Measurements from ENCODE around the gene PDC. TPM values are rescaled to one million over a fixed set of nuclear protein-coding genes. Genes with fewer than 3 reads are reported as not detected.
"Not testable (repeated sequence)": the region's sequence is repeated elsewhere in the genome, so short reads cannot be mapped to it uniquely, and the experiment has no call there.

PDC gene
- total RNA-seq, 1 donor from 2014 or later, result not detected

- no peak for DNase-seq (ENCODE audit: low read depth)
- TF ChIP-seq, protein P1, sequence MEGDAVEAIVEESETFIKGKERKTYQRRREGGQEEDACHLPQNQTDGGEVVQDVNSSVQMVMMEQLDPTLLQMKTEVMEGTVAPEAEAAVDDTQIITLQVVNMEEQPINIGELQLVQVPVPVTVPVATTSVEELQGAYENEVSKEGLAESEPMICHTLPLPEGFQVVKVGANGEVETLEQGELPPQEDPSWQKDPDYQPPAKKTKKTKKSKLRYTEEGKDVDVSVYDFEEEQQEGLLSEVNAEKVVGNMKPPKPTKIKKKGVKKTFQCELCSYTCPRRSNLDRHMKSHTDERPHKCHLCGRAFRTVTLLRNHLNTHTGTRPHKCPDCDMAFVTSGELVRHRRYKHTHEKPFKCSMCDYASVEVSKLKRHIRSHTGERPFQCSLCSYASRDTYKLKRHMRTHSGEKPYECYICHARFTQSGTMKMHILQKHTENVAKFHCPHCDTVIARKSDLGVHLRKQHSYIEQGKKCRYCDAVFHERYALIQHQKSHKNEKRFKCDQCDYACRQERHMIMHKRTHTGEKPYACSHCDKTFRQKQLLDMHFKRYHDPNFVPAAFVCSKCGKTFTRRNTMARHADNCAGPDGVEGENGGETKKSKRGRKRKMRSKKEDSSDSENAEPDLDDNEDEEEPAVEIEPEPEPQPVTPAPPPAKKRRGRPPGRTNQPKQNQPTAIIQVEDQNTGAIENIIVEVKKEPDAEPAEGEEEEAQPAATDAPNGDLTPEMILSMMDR (conservative IDR thresholded peaks at IDR 0.05; ENCODE audit: low read depth, low read length), result no peak
- H3K4me3 ChIP-seq (ENCODE audit: low read depth, low read length), result no peak overlapping the region
These were observed 47.6 kb downstream of the PDC start for GRCh38 chr1:186413319-186413718.

GRCh38 chr1:186409091-186409490 is 51.8 kb downstream of the PDC start:
- no peak for DNase-seq (ENCODE audit: low read depth)

GRCh38 chr1:186404454-186405051 is 56.4 kb downstream of the PDC start:
- TF ChIP-seq, protein P1 (conservative IDR thresholded peaks at IDR 0.05; ENCODE audit: low read depth, low read length), result peak; percentile 67
- DNase-seq (ENCODE audit: low read depth), result no peak
- H3K4me3 ChIP-seq (ENCODE audit: low read depth, low read length), result no peak overlapping the region

More at GRCh38 chr1:186409091-186409490, 51.8 kb downstream of the PDC start:
- TF ChIP-seq, protein P1 (conservative IDR thresholded peaks at IDR 0.05; ENCODE audit: low read depth, low read length), result no peak
- H3K4me3 ChIP-seq (ENCODE audit: low read depth, low read length), result no peak overlapping the region

DNA sequence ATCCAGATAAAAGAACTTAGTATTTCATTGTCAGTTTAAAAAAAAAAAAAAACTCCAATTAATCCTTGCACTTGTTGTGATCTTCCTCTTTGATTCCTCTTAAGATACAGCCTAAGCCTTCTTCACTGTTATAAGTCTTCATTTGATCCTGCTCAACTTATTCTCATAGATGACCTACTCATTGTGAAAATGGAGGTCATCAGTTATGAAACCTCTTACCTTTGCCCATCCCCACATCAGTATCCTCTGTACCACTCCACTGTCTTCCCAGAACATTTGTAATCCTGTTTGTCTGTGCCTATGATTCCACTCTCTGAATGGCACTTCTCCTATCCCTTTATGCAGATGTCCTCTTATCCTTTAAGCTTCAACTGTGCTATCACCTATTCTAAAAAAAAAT is 57.3 kb downstream of the PDC start:
- TF ChIP-seq, protein P1 (conservative IDR thresholded peaks at IDR 0.05; ENCODE audit: low read depth, low read length), result no peak

DNA sequence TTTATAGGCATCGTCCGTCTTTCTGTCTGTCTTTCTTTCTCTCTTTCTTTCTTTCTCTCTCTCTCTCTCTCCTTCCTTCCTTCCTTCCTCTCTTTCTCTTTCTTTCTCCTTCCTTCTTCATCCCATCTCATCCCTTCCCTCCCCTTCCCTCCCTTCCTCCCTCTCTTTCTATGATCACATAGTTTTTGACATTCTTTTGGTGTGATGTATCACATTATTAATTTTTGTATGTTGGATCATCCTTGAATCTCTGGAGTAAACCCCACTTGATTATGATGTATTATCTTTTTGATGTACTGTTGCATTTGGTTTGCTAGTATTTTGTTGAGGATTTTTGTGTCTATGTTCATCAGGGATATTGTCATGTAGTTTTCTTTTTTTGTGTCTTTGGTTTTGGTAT is 59.5 kb downstream of the PDC start:
- not testable (repeated sequence) for DNase-seq (ENCODE audit: low read depth); H3K4me3 ChIP-seq (ENCODE audit: low read depth, low read length)

More for the DNA sequence above, 57.3 kb downstream of the PDC start:
- no peak for DNase-seq (ENCODE audit: low read depth)
- no peak overlapping the region for H3K4me3 ChIP-seq (ENCODE audit: low read depth, low read length)

Other genes starting within 250 kb of the PDC start
- not detected in 2 replicates for gene PRG4, start 164.8 kb downstream of the PDC start, total RNA-seq
- gene TPR, start 85.9 kb downstream of the PDC start, total RNA-seq, result 40.5 and 42.8 TPM in 2 replicates
- gene ODR4, start 85.3 kb downstream of the PDC start, total RNA-seq, result 8.9 and 11.6 TPM in 2 replicates
- 4.3 and 8.7 TPM in 2 replicates for gene PTGS2, start 219.3 kb upstream of the PDC start, total RNA-seq